NOMO-1 treated with DMSO at 0.1 percent for 48 hours (cell line): Measurements from ENCODE around the gene ZNF787.
"Not testable (repeated sequence)": the region's sequence is repeated elsewhere in the genome, so short reads cannot be mapped to it uniquely, and the experiment has no call there.

Experiments used
- DNase-seq: peaks from one replicate; lab custom pipeline; 2025; ENCODE audit not compliant: unreplicated experiment; lab: John Stamatoyannopoulos, UW

The ZNF787 gene

GRCh38 chr19:56121180-56122167 is at the start of gene ZNF787:
ZNF787 (minus strand) TSS chr19:56121295; CDS start chr19:56103217, 18,078 bp downstream.
- peak; percentile 96 for DNase-seq

DNA sequence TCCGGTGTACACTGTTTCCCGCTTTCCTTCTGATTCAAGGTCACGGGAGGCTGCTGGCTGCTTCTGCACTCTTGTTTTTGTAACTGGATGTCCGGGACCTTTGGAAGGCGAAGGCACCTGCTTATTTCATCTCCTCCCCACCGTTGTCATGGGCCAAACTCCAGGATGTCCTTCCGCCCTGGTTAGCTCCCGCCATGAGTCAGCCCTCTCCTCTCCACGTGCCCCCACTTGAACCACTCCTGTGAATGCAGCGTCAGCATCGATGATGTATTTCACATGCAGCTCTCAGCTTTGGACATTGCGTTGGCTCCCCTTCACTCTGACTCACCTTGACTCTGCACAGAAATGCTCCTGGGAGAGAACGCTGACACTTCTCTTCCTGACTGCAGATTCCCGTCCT is 49.2 kb upstream of the ZNF787 start:
- DNase-seq, result no peak

- DNase-seq, result no peak
These were observed 46.0 kb upstream of the ZNF787 start for GRCh38 chr19:56167064-56167578.

GRCh38 chr19:56163097-56163496 is 42.0 kb upstream of the ZNF787 start:
- DNase-seq, result no peak

DNA sequence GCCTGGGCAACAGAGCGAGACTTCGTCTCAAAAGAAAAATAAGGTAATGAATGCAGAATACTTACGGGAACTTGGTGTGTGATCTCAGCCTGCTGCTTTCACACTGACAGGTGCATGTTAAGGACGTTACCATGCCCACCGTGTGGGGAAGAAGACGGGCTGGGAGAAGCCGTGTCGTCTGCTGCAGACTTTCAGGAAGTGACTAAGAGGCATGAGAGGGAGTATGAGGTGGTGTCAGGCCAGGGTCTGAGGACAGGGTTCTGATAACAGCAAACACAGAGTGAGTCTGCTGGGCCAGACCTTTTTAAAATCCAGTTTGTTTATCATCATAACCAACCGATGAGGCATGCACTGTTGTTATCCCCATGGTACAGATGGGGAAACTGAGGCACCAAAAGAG is 41.2 kb upstream of the ZNF787 start:
- no peak for DNase-seq

GRCh38 chr19:56161534-56161933 is 40.4 kb upstream of the ZNF787 start:
- no peak for DNase-seq

- no peak for DNase-seq
These were observed 38.7 kb upstream of the ZNF787 start for GRCh38 chr19:56159622-56160271.

DNA sequence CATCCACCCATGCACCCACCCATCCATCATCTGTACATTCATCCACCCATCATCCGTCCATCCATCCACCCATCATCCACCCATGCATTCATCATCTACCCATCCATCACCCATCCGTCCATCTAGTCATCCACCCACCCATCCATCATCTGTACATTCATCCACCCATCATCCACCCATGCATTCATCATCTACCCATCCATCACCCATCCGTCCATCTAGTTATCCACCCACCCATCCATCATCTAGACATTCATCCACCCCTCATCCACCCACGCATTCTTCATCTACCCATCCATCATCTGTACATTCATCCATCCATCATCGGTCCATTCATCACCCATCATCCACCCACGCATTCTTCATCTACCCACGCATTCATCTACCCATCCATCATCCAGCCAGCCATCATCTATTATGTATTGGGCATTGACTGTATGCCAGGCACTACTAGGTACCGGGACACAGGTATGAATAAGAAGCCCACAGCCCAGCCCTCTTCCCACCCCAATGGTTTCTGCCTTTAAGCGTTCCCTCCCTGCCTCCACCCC is 38.0 kb upstream of the ZNF787 start:
- DNase-seq, result no peak

DNA sequence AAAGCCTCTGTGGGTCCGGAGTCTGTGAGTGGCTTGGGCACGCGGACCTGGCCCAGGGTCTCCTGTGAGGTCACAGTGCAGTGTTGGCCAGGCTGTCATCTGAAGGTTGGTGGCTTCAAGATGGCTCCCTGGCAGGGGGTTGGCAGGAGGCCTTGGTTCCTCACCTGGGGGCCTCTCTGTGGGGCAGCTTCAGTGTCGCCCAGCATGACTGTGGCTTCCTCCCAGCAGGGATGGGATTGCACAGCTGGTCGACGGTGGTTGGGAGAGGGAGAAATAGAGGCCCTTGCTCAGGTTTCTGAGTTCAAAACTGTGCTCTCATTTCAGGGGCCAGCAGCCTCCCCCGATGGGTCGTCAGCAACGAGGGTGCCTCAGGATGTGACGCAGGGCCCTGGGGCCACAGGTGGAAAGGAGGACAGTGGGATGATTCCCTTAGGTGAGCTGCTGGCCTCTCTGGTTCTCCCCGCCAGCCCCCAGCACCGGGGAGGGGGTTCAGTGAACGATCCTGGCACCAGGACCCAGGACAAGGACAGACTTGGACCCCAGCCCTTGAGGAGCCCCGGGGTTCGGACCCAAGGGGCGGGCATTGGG is 37.2 kb upstream of the ZNF787 start:
- DNase-seq, result no peak

GRCh38 chr19:56156768-56157167 is 35.7 kb upstream of the ZNF787 start:
- DNase-seq, result no peak

DNA sequence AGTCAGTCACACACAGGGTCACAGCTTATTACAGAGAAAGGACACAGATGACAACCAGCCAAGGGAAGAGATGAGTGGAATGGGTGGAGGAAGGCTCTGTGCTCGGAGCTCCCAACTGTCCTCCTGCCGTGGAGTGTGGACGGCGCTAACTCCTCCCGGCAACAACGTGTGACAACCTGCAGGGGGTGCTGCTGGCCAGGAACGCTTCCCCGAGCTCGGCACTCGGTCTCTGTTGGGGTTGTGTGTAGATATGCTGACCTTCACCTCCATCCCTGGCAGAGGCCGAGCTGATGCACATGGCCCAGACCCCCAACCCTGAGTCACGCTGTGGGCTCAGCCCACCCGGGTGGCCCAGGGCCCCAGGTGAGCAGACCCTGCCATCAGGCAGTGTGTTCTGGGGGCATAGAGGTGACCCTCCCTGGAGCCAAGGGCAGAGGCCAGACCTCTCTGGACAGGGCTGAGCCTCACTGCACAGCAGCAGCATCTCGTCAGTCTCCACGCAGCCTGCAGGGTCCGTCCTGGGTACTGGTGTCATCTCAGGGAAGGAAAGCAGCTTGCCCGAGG is 34.1 kb upstream of the ZNF787 start:
- no peak for DNase-seq

- DNase-seq, result no peak
These were observed 32.4 kb upstream of the ZNF787 start for GRCh38 chr19:56153507-56153906.

DNA sequence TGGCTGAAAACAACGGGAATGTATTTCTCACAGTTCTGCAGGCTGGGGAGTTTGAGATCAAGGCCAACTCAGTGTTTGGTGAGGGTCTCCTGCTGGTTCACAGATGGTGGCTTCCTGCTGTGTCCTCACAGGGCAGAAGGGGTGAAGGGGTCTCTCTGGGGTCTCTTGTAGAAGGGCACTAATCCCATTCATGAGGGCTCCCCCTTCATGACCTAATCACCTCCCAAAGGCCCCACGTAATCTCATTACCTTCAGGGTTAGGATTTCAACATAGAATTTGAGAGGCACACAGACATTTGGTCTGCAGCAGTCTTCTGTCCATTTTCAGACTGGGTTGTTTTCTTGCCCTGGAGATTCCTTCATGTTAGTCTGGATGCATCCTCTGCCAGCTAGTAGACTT is 31.5 kb upstream of the ZNF787 start:
- DNase-seq, result no peak

- DNase-seq, result no peak
These were observed 29.3 kb upstream of the ZNF787 start for GRCh38 chr19:56150358-56150757.

DNA sequence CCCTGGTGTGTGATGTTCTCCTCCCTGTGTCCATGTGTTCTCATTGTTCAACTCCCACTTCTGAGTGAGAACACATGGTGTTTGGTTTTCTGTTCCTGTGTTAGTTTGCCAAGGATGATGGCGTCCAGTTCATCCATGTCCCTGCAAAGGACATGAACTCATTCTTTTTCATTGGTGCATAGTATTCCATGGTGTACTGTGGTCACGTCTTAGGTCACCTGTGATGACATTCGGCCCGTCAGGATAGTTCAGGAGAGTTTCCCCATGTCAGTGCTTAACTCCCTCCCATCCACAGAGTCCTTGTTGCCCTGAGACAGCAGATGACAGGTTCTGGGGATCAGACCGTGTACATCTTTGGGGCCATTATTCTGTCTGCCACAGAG is 28.6 kb upstream of the ZNF787 start:
- DNase-seq, result no peak

DNA sequence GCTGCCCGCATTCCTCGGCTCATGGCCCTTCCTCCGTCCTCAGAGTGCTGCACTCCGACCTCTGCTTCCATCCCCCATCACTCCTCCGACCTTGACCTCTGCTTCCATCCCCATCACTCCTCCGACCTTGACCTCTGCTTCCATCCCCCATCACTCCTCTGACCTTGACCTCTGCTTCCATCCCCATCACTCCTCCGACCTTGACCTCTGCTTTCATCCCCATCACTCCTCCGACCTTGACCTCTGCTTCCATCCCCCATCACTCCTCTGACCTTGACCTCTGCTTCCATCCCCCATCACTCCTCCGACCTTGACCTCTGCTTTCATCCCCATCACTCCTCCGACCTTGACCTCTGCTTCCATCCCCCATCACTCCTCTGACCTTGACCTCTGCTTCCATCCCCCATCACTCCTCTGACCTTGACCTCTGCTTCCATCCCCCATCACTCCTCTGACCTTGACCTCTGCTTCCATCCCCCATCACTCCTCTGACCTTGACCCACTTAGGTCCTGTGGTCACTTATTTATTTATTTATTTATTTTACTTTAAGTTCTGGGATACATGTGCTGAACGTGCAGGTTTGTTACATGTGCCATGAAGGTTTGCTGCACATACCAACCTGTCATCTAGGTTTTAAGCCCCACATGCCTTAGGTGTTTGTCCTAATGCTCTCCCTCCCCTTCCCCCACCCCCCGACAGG is 28.0 kb upstream of the ZNF787 start:
- DNase-seq, result not testable (repeated sequence)

DNA sequence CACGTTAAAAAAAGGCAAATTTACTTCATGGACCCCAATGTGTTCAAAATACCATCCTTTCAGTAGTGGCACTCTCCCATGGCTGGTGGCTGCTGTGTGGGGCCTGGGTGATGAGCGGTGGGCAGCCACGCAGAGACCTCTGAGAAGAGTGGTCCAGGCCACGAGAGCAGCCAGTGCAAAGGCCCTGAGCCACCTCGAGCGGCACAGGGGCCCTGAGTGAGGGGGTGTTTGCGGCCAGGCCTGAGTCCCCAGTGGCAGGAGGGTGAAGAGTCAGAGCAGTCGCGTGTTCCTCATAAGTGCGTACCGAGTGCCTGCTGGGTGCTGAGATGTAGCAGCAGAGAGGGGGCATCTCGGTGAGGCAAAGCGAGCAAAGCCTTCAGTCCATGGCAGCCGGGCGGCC is 27.0 kb upstream of the ZNF787 start:
- DNase-seq, result no peak

GRCh38 chr19:56147307-56147706 is 26.2 kb upstream of the ZNF787 start:
- DNase-seq, result no peak

- no peak for DNase-seq
These were observed 25.8 kb upstream of the ZNF787 start for GRCh38 chr19:56146904-56147303.

GRCh38 chr19:56145698-56146097 is 24.6 kb upstream of the ZNF787 start:
- no peak for DNase-seq
